T-helper 2 cell treated with Interferon-gamma antibody and Interleukin-4, amounts not matched to agents 5 μg/mL and 100 μg/mL, for 36 hours (primary cell): ENCODE measurements around the gene KIAA1328.

Experiments
- DNase-seq: peaks from one replicate; pipeline ENCODE4 v3.0.0; 2021; ENCODE audit warnings: low spot score
- H3K27ac Mint-ChIP-seq: one replicate; pipeline ENCODE4 v1.8.0; 2021; ENCODE audit warnings: mild to moderate bottlenecking, mixed read lengths
- H3K27me3 Mint-ChIP-seq: one replicate; pipeline ENCODE4 v1.8.0; 2021; ENCODE audit warnings: low read depth, mixed read lengths
- H3K36me3 Mint-ChIP-seq: one replicate; pipeline ENCODE4 v1.8.0; 2021; ENCODE audit warnings: low read depth, mixed read lengths
- H3K4me1 Mint-ChIP-seq: one replicate; pipeline ENCODE4 v1.8.0; 2021; ENCODE audit warnings: low read depth, mixed read lengths
- H3K4me3 Mint-ChIP-seq: one replicate; pipeline ENCODE4 v1.8.0; 2022; ENCODE audit warnings: mild to moderate bottlenecking, moderate library complexity, mixed read lengths
- H3K9me3 Mint-ChIP-seq: one replicate; pipeline ENCODE4 v1.8.0; 2021; ENCODE audit warnings: mixed read lengths

KIAA1328 gene

DNA sequence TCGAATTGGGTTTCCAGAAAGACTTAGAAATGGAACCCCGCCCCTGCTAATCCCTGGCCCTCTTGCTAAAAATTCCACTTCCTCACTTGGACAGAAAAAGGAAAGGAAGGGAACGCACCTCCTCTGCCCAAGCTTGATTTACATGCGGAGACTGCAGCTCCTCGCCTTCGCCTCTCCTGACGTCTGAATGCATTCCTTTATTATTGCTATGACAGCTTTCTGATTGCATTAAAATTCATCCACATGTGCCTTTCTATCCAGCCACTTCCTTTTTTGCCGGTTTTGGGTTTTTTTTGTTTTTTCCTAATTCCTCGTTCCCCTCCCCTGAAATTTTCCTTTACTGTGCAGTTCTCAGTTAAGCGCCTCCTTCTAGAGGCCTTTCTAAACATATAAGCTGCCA lies 448.9 kb downstream of the KIAA1328 start:
- DNase-seq, result no peak
- H3K27me3 Mint-ChIP-seq, result peaks cover 9% of the 10 kb centered on the region
- no peaks in the 10 kb centered on the region for H3K9me3 Mint-ChIP-seq

More for the DNA sequence above, 448.9 kb downstream of the KIAA1328 start:
- Mint-ChIP-seq H3K27ac (no peak overlapping the region), H3K4me3 (no peak overlapping the region), H3K36me3 (no peaks in the 10 kb centered on the region), H3K4me1 (no peaks in the 10 kb centered on the region)
